Sigmoid colon (tissue), 7 donors: ENCODE results near the gene TTC33. TPM values are rescaled to one million over a fixed set of nuclear protein-coding genes. Genes with fewer than 3 reads are reported as not detected.
"Not testable (repeated sequence)": the region's sequence is repeated elsewhere in the genome, so short reads cannot be mapped to it uniquely, and the experiment has no call there.

Experiments
- DNase-seq: peaks from one replicate; pipeline ENCODE4 v3.0.0-alpha.2; 2019
- H3K27ac ChIP-seq, 4 donors: fragments of 200-600 bp; sonication (generic); one replicate each; pipeline ENCODE4 v1.5.1; 2016 to 2019; ENCODE audit warnings: mild to moderate bottlenecking in 1 of 4
- H3K27me3 ChIP-seq, 3 donors: fragments of 200-600 bp; sonication (generic); one replicate each; pipeline ENCODE4 v1.5.1; 2019; ENCODE audit warnings: mild to moderate bottlenecking in 1 of 3
- H3K36me3 ChIP-seq, 4 donors: fragments of 200-600 bp; sonication (generic); one replicate each; pipeline ENCODE4 v1.5.1; 2016 to 2019
- H3K4me1 ChIP-seq, 4 donors: fragments of 200-600 bp; sonication (generic); one replicate each; pipeline ENCODE4 v1.5.1; 2017 to 2019
- H3K4me3 ChIP-seq, 4 donors: fragments of 200-600 bp; sonication (generic); one replicate each; pipeline ENCODE4 v1.5.1; 2017 to 2019; ENCODE audit warnings: mild to moderate bottlenecking in 2 of 4, moderate library complexity in 1 of 4
- H3K9me3 ChIP-seq, 4 donors: fragments of 200-600 bp in 3 of 4; sonication (generic) in 3 of 4; one replicate each; pipeline versions ENCODE4 v1.5.1 to v1.6.1; 2013 to 2019
- CTCF ChIP-seq, 4 experiments: fragments of 450-650 bp in 3 of 4; fragments of 200-600 bp in 1 of 4; IDR thresholded peaks; one replicate each; pipeline ENCODE4 v1.5.1; 2016 to 2019; ENCODE audit warnings: antibody characterized with exemption in 4 of 4, mild to moderate bottlenecking in 3 of 4, moderate library complexity in 2 of 4
- EP300 ChIP-seq, 4 donors: sonication (generic); formaldehyde crosslinking; IDR thresholded peaks; one replicate each; pipeline ENCODE4 v1.6.1; 2017; ENCODE audit warnings: antibody characterized with exemption in 4 of 4
- POLR2A ChIP-seq, 2 donors: fragments of 450-650 bp; IDR thresholded peaks; one replicate each; pipeline ENCODE4 v1.6.1; 2016; ENCODE audit warnings: antibody characterized with exemption in 2 of 2, mild to moderate bottlenecking in 2 of 2, moderate library complexity in 2 of 2
- POLR2AphosphoS5 ChIP-seq, 4 donors: sonication (generic); formaldehyde crosslinking; IDR thresholded peaks; one replicate each; pipeline ENCODE4 v1.6.1; 2017; ENCODE audit warnings: antibody characterized with exemption in 4 of 4
- WGBS, 2 donors: extraction: QIAGEN DNeasy Blood & Tissue Kit; methylation state at CpG; one replicate each; pipeline ENCODE4 v1.1.7; 2013; 5-methylcytosine and 5-hydroxymethylcytosine counted together
- intact Hi-C: fragments of 100-400 bp; cut with DNase I; formaldehyde crosslinking; loops from one replicate; pipeline ENCODE4 v1.15.1; 2023
- polyA plus RNA-seq, 3 donors: library from polyadenylated mRNA; stranded (reverse); fragments of 200-250 nt; gene quantifications; one replicate each; pipeline ENCODE4 v1.2.3, GENCODE V29; 2013
- total RNA-seq, 4 donors: library from RNA; depleted of rRNA; stranded (reverse); fragments of >200 nt; gene quantifications; one replicate each; pipeline ENCODE4 v1.1.0, GENCODE V29; 2016
- donor health status: healthy with polysubstance abuse.
- donor health status: Bipolar disorder and iron deficiency.
- donor health status: healthy.

Gene TTC33
- total and polyA plus RNA-seq, 7 donors, result 6.6 to 33.2 (median 18.0) TPM

GRCh38 chr5:40735609-40736008 is 20.2 kb downstream of the TTC33 start:
- TF ChIP-seq CTCF (IDR thresholded peaks at IDR 0.05) (no peak), EP300 (IDR thresholded peaks at IDR 0.05) (no peak), POLR2A (IDR thresholded peaks at IDR 0.05) (no peak), POLR2AphosphoS5 (IDR thresholded peaks at IDR 0.05) (no peak)
- Histone ChIP-seq H3K9me3 (no peaks in the 10 kb centered on the region), H3K4me3 (no peak overlapping the region), H3K27ac (no peak overlapping the region), H3K27me3 (no peaks in the 10 kb centered on the region), H3K4me1 (peaks cover 0 to 32% (median 28%) of the 10 kb centered on the region in 4 donors), H3K36me3 (peaks cover 0 to 15% (median 2%) of the 10 kb centered on the region in 4 donors)
- intact Hi-C loops, result loop anchor here (2.0 to 5.0 kb wide), 4 partner anchors 48 to 1158 kb away; no protein-coding TSS in a partner anchor
- no peak for DNase-seq

GRCh38 chr5:40734986-40735385 is 20.8 kb downstream of the TTC33 start:
- TF ChIP-seq EP300 (IDR thresholded peaks at IDR 0.05), result no peak
- TF ChIP-seq CTCF (IDR thresholded peaks at IDR 0.05), result no peak
- no peak for TF ChIP-seq POLR2AphosphoS5 (IDR thresholded peaks at IDR 0.05)
- TF ChIP-seq POLR2A (IDR thresholded peaks at IDR 0.05), result no peak
- H3K4me1 ChIP-seq, result peaks cover 0 to 32% (median 28%) of the 10 kb centered on the region in 4 donors
- H3K27ac ChIP-seq, result no peak overlapping the region
- H3K36me3 ChIP-seq, result peaks cover 0 to 13% (median 2%) of the 10 kb centered on the region in 4 donors
- no peaks in the 10 kb centered on the region for H3K9me3 ChIP-seq
- intact Hi-C loops, result loop anchor here (2.0 to 5.0 kb wide), 4 partner anchors 48 to 1158 kb away; no protein-coding TSS in a partner anchor
- H3K27me3 ChIP-seq, result no peaks in the 10 kb centered on the region
- DNase-seq, result no peak
- WGBS, 2 donors, result 19 to 67% methylated on average over 2 of the region's 2 CpGs
- H3K4me3 ChIP-seq, result no peak overlapping the region

- H3K27me3 ChIP-seq, result no peaks in the 10 kb centered on the region
- no peak overlapping the region for H3K4me3 ChIP-seq
- peaks cover 0 to 6% (median 0%) of the 10 kb centered on the region in 4 donors for H3K36me3 ChIP-seq
- no peaks in the 10 kb centered on the region for H3K9me3 ChIP-seq
- H3K4me1 ChIP-seq, result peaks cover 0 to 32% (median 28%) of the 10 kb centered on the region in 4 donors
- 8 to 38% methylated on average over 3 of the region's 3 CpGs for WGBS, 2 donors
- peak overlapping the region in 1 of 4 donors; percentile 3 for H3K27ac ChIP-seq
- intact Hi-C loops, result loop anchor here (2.0 kb wide), 1 partner anchor 785 kb away; no protein-coding TSS in a partner anchor
- DNase-seq, result no peak
- TF ChIP-seq POLR2AphosphoS5 (IDR thresholded peaks at IDR 0.05) (no peak), EP300 (IDR thresholded peaks at IDR 0.05) (no peak), POLR2A (IDR thresholded peaks at IDR 0.05) (no peak), CTCF (IDR thresholded peaks at IDR 0.05) (no peak)
Measured at GRCh38 chr5:40733879-40734563, 21.7 kb downstream of the TTC33 start.

GRCh38 chr5:40733434-40733833 is 22.3 kb downstream of the TTC33 start:
- Histone ChIP-seq H3K36me3 (peaks cover 0 to under 1% (median 0%) of the 10 kb centered on the region in 4 donors), H3K27me3 (no peaks in the 10 kb centered on the region), H3K9me3 (no peaks in the 10 kb centered on the region), H3K4me1 (peaks cover 0 to 32% (median 28%) of the 10 kb centered on the region in 4 donors), H3K27ac (peak overlapping the region in 1 of 4 donors; percentile 3), H3K4me3 (no peak overlapping the region)
- TF ChIP-seq CTCF (IDR thresholded peaks at IDR 0.05), result no peak
- TF ChIP-seq POLR2AphosphoS5 (IDR thresholded peaks at IDR 0.05), result no peak
- TF ChIP-seq POLR2A (IDR thresholded peaks at IDR 0.05), result no peak
- TF ChIP-seq EP300 (IDR thresholded peaks at IDR 0.05), result no peak
- 48 to 74% methylated on average over 2 of the region's 2 CpGs for WGBS, 2 donors
- no peak for DNase-seq
- intact Hi-C loops, result no loop called here

GRCh38 chr5:40722497-40722911 is 33.3 kb downstream of the TTC33 start:
- intact Hi-C loops, result not testable (repeated sequence)

More at GRCh38 chr5:40722497-40722911, 33.3 kb downstream of the TTC33 start:
- H3K27ac ChIP-seq, H3K4me1 ChIP-seq, H3K27me3 ChIP-seq, H3K9me3 ChIP-seq, H3K4me3 ChIP-seq, DNase-seq: not testable (repeated sequence)
- WGBS, 2 donors, result 93 to 95% methylated on average over 37 of the region's 37 CpGs
- peaks cover 0 to 40% (median 7%) of the 10 kb centered on the region in 4 donors for H3K36me3 ChIP-seq
